Measurements from ENCODE around the gene ACADS. TPM values are rescaled to one million over a fixed set of nuclear protein-coding genes. Genes with fewer than 3 reads are reported as not detected.

ACADS gene, protein sequence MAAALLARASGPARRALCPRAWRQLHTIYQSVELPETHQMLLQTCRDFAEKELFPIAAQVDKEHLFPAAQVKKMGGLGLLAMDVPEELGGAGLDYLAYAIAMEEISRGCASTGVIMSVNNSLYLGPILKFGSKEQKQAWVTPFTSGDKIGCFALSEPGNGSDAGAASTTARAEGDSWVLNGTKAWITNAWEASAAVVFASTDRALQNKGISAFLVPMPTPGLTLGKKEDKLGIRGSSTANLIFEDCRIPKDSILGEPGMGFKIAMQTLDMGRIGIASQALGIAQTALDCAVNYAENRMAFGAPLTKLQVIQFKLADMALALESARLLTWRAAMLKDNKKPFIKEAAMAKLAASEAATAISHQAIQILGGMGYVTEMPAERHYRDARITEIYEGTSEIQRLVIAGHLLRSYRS
- total RNA-seq: 58.5 TPM

DNA sequence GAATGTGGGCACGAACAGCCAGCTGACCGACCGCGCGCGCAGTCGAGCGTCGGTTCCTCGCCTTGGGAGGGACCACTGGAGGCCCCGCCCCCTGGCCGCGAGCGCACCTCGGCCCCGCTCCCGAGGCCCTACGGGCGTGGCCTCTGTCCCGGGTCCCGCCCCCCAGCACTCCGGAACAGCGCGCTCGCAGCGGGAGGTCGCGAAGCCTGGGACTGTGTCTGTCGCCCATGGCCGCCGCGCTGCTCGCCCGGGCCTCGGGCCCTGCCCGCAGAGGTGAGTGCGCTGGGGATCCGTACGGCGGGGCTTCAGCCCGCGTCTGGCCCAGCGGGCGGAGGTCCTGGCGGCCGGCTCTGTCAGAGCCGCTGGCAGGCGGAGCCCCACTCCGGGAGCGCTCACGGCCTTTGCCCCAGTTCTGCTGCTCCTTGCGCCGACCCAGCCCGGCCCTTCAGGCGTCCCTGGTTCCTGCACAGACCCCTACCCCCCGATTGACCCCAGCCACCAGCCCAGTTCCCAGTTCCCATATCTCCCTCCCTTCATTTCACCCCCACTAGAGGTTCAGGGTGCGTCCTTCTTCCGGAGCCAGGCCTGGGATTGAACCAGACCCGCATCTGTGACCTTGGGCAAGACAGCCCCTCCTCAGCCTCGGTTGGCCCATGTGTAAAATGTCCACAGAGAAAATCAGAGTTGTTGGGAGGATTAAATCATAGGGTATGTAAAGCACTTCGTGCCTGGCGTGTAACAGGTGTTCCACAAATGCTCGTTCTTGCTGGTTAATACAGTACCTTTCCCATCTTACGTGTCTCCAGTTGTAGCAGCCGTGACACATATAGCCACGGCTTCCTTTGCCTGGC is at the start of gene ACADS:
Gene ACADS, plus strand, starts transcription at position 168 of the 851 bp plus-strand sequence. Its CDS starts 60 bp downstream, at position 228.
- TF ChIP-seq, protein P1, sequence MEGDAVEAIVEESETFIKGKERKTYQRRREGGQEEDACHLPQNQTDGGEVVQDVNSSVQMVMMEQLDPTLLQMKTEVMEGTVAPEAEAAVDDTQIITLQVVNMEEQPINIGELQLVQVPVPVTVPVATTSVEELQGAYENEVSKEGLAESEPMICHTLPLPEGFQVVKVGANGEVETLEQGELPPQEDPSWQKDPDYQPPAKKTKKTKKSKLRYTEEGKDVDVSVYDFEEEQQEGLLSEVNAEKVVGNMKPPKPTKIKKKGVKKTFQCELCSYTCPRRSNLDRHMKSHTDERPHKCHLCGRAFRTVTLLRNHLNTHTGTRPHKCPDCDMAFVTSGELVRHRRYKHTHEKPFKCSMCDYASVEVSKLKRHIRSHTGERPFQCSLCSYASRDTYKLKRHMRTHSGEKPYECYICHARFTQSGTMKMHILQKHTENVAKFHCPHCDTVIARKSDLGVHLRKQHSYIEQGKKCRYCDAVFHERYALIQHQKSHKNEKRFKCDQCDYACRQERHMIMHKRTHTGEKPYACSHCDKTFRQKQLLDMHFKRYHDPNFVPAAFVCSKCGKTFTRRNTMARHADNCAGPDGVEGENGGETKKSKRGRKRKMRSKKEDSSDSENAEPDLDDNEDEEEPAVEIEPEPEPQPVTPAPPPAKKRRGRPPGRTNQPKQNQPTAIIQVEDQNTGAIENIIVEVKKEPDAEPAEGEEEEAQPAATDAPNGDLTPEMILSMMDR (IDR thresholded peaks at IDR 0.05): no peak
- Histone ChIP-seq H3K27me3 (no peaks in the 10 kb centered on the region), H3K9me3 (no peaks in the 10 kb centered on the region), H3K4me1 (peaks cover 0 to 8% of the 10 kb centered on the region in 2 donors), H3K4me3 (peak within 1 kb of the TSS; percentile 75 to 91), H3K36me3 (peaks cover 23 to 37% of the 10 kb centered on the region in 2 donors), H3K27ac (peak within 1 kb of the TSS; percentile 83 to 85)
- intact Hi-C loops (cut with DNase I): loop anchor here (1.0 to 10.0 kb wide), 4 partner anchors 40 to 249 kb away; partner anchors contain the start of genes HNF1A and POP5
- peak; percentile 40 to 93 for DNase-seq (ENCODE audit: low spot score in 2 of 2)

DNA sequence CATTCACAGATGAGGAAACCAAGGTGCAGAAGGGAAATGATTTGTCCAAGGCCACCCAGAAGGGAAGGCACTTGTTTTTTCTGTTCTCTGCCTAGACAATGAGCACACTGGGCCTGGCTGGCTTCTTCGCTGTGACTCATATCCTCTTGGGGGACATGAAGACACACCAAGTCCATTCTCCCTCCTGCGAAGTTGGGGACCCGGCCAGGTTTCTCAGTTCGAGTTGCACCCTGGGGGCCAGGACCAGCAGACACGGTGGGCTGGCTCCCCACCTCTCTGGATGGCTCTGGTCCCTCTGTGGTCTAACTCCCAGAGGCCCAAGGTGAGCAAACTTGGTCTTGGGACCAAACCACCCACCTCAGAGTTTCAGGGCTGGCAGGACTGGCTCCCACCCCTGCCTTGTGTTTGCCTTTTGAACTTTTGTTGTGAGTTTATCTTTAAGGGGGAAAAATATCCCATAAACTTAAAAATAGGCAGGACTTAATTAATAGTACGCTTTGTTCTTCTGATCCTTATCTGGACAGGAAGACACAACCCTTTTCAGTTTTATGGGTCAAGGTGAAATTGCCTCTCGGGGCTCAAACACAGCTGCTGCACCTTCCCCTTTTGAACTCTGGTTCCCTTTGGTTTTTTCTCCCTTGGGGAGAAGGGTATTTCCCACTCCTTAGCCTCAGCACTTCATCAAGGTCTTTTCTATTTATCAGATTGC is 47.7 kb upstream of the ACADS start:
- no peaks in the 10 kb centered on the region for H3K4me1 ChIP-seq
- H3K27ac ChIP-seq: peak overlapping the region in 1 of 2 donors; percentile 34
- H3K36me3 ChIP-seq: no peaks in the 10 kb centered on the region
- no peak for DNase-seq (ENCODE audit: low spot score in 2 of 2)
- intact Hi-C loops (cut with DNase I): no loop called here
- TF ChIP-seq, protein P1 (IDR thresholded peaks at IDR 0.05): no peak
- H3K4me3 ChIP-seq: no peak overlapping the region
- no peaks in the 10 kb centered on the region for H3K9me3 ChIP-seq
- H3K27me3 ChIP-seq: no peaks in the 10 kb centered on the region

DNA sequence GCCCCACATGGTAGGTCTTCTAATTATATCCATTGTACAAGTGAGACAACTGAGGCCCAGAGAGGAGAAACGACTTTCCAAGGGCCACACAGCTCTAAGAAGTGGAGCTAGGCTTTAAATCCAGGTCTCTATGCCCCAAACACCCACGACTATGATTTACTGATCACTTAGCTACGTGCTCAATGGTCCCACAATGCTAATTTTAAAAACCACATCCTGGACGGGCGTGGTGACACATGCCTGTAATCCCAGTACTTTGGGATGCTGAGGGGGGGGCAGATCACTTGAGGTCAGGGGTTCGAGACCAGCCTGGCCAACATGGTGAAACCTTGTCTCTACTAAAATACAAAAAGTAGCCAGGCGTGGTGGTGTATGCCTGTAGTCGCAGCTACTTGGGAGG is 47.1 kb upstream of the ACADS start:
- H3K36me3 ChIP-seq: no peaks in the 10 kb centered on the region
- no peak for DNase-seq (ENCODE audit: low spot score in 2 of 2)
- no peaks in the 10 kb centered on the region for H3K27me3 ChIP-seq
- no peaks in the 10 kb centered on the region for H3K4me1 ChIP-seq
- intact Hi-C loops (cut with DNase I): no loop called here
- no peak overlapping the region for H3K4me3 ChIP-seq
- no peak overlapping the region for H3K27ac ChIP-seq
- TF ChIP-seq, protein P1 (IDR thresholded peaks at IDR 0.05): no peak
- no peaks in the 10 kb centered on the region for H3K9me3 ChIP-seq

DNA sequence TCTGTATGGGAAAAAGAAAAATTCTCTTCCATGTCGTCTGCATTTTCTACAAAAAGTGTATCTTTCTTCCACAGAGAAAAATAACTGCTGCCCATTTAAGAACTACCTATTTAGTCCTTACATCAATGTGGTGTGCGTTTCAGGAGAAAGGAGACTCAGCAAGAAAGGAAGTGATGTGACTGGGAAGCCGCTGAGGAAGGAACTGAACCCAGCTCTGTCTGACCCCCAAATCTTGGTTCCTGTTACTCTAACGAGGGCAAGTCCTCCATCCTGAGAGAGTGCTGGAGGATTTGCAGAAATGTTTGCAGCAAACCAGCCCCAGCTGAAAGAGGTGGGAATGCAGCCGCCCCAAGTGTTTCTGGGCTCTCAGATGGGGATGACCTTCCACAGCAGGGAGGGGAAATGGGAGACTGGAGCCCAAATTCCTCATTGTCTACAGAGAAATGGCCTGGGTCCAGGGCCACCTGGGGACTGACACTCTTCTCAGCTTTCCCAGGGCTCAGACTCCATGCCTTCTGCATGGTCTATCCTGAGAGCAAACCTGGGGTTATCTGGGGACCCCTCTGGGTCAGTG is 45.4 kb upstream of the ACADS start:
- Histone ChIP-seq H3K36me3 (no peaks in the 10 kb centered on the region), H3K27me3 (no peaks in the 10 kb centered on the region), H3K27ac (no peak overlapping the region), H3K9me3 (no peaks in the 10 kb centered on the region), H3K4me1 (no peaks in the 10 kb centered on the region), H3K4me3 (no peak overlapping the region)
- intact Hi-C loops (cut with DNase I): no loop called here
- no peak for DNase-seq (ENCODE audit: low spot score in 2 of 2)
- TF ChIP-seq, protein P1 (IDR thresholded peaks at IDR 0.05): no peak

DNA sequence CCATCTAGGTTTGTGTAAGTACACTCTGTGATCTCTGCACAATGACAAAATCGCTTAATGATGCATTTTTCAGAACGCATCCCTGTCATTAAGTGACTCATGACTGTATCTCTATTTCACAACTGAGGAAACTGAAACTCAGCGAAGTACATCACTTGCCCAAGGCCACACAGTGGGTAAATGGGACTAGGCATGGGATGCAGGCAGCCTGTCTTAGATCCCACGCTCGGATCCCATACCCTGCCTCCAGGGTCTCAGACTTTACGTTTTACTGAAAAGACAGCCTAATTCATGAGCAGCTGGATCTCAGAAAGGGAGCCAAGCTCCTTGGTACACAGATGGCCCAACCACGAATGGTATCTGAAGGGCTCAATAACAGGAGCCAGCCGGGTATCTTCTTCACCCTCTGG is 41.1 kb upstream of the ACADS start:
- TF ChIP-seq, protein P1 (IDR thresholded peaks at IDR 0.05): no peak
- Histone ChIP-seq H3K4me1 (peaks cover 5 to 23% of the 10 kb centered on the region in 2 donors), H3K27ac (no peak overlapping the region), H3K27me3 (no peaks in the 10 kb centered on the region), H3K4me3 (no peak overlapping the region), H3K9me3 (no peaks in the 10 kb centered on the region), H3K36me3 (no peaks in the 10 kb centered on the region)
- DNase-seq (ENCODE audit: low spot score in 2 of 2): no peak
- intact Hi-C loops (cut with DNase I): no loop called here

Data from ascending aorta (tissue), 2 donors.